Osteoblast (primary cell): ENCODE measurements around the gene CFAP77. TPM values are rescaled to one million over a fixed set of nuclear protein-coding genes. Genes with fewer than 3 reads are reported as not detected.
"Not testable (repeated sequence)": the region's sequence is repeated elsewhere in the genome, so short reads cannot be mapped to it uniquely, and the experiment has no call there.

Experiments
- DNase-seq: peaks from one replicate; pipeline ENCODE4 v3.0.0; 2011; ENCODE audit warnings: low spot score, mixed read lengths; ENCODE audit not compliant: insufficient read length; ENCODE audit errors: missing footprints
- H2AFZ ChIP-seq: 2 replicates; pipeline ENCODE4 v1.6.0; 2011; ENCODE audit warnings: mild to moderate bottlenecking, low read length
- H3K27ac ChIP-seq: 2 replicates; pipeline ENCODE4 v1.5.1; 2011; ENCODE audit warnings: mild to moderate bottlenecking, low read depth, low read length, moderate library complexity
- H3K27me3 ChIP-seq: 2 replicates; pipeline ENCODE4 v1.6.0; 2012; ENCODE audit warnings: mild to moderate bottlenecking, control low read depth, inconsistent platforms, low read length, moderate library complexity; ENCODE audit not compliant: insufficient read depth
- H3K36me3 ChIP-seq: 2 replicates; pipeline ENCODE4 v1.5.1; 2011; ENCODE audit warnings: mild to moderate bottlenecking, low read length, control low read depth, moderate library complexity; ENCODE audit not compliant: insufficient read depth
- H3K4me1 ChIP-seq: 2 replicates; pipeline ENCODE4 v1.5.1; 2011; ENCODE audit warnings: mild to moderate bottlenecking, low read length, control low read depth, moderate library complexity; ENCODE audit not compliant: insufficient read depth
- H3K4me2 ChIP-seq: 2 replicates; pipeline ENCODE4 v1.6.0; 2011; ENCODE audit warnings: mild to moderate bottlenecking, low read length; ENCODE audit not compliant: insufficient read depth
- H3K4me3 ChIP-seq: fragments of 200-600 bp; sonication (generic); 3 replicates; pipeline ENCODE4 v1.5.1; 2012; ENCODE audit warnings: mild to moderate bottlenecking, low read length, inconsistent platforms; ENCODE audit not compliant: insufficient read depth
- H3K79me2 ChIP-seq: 2 replicates; pipeline ENCODE4 v1.6.0; 2012; ENCODE audit warnings: mild to moderate bottlenecking, low read length, control low read depth, inconsistent platforms; ENCODE audit not compliant: insufficient read depth
- H3K9me3 ChIP-seq: 2 replicates; pipeline ENCODE4 v1.5.1; 2011; ENCODE audit warnings: low read depth, low read length, control low read depth
- H4K20me1 ChIP-seq: 2 replicates; pipeline ENCODE4 v1.6.0; 2012; ENCODE audit warnings: mild to moderate bottlenecking, low read length, control low read depth; ENCODE audit not compliant: insufficient read depth
- total RNA-seq: library from RNA; depleted of rRNA; stranded (reverse); fragments of >200 nt; gene quantifications from 2 replicates; pipeline ENCODE4 v1.2.3, GENCODE V29; 2012
- TF ChIP-seq, protein P1 (sequence below): IDR thresholded peaks from 2 replicates; pipeline ENCODE4 v1.5.1; 2011; ENCODE audit warnings: mild to moderate bottlenecking, low read depth, low read length, moderate library complexity; ENCODE audit errors: extremely low read depth

CFAP77 gene
- total RNA-seq, 1 donor, result 0.36 TPM

DNA sequence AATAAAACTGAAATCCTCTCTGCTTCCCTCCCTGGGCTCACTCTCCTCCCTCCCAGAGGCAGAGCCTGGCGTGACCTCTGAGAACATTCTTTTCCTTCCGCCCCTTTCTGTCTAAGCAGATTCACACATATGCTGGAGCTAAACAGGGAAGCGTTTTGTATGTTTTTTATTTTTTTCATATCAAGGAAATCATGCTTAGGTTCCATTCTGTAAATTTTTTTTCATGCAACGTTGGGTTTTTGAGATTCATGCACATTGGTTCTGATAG lies 152.2 kb downstream of the CFAP77 start:
- H3K4me1 ChIP-seq, result no peaks in the 10 kb centered on the region
- H4K20me1 ChIP-seq, result no peaks in the 10 kb centered on the region
- H3K9me3 ChIP-seq, result no peaks in the 10 kb centered on the region
- H2AFZ ChIP-seq, result no peak overlapping the region
- no peaks in the 10 kb centered on the region for H3K36me3 ChIP-seq
- H3K27ac ChIP-seq, result no peak overlapping the region
- peaks cover 43% of the 10 kb centered on the region for H3K27me3 ChIP-seq
- H3K79me2 ChIP-seq, result no peaks in the 10 kb centered on the region
- TF ChIP-seq, protein P1, sequence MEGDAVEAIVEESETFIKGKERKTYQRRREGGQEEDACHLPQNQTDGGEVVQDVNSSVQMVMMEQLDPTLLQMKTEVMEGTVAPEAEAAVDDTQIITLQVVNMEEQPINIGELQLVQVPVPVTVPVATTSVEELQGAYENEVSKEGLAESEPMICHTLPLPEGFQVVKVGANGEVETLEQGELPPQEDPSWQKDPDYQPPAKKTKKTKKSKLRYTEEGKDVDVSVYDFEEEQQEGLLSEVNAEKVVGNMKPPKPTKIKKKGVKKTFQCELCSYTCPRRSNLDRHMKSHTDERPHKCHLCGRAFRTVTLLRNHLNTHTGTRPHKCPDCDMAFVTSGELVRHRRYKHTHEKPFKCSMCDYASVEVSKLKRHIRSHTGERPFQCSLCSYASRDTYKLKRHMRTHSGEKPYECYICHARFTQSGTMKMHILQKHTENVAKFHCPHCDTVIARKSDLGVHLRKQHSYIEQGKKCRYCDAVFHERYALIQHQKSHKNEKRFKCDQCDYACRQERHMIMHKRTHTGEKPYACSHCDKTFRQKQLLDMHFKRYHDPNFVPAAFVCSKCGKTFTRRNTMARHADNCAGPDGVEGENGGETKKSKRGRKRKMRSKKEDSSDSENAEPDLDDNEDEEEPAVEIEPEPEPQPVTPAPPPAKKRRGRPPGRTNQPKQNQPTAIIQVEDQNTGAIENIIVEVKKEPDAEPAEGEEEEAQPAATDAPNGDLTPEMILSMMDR, result no peak
- no peak overlapping the region for H3K4me2 ChIP-seq
- no peak for DNase-seq
- no peak overlapping the region for H3K4me3 ChIP-seq

DNA sequence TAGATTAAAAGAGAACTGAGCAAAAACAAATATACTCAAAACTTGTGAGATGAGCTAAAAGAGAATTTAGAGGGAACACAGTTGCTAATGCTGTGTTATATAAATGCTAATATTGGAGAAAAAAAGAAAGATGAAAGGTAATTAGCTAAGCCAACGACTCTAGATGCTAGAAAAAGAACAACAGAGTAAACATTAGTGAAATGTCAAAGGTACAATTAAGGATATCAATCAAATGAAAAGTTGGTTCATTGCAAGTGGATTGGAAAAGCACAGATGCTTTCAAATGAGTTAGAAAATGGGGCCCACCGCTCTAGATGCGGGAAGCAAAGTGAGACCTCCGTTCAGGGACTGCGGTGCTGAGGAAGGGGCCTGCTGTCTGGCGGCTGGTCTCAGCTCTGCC lies 154.5 kb downstream of the CFAP77 start:
- H3K27me3 ChIP-seq, result peaks cover 37% of the 10 kb centered on the region
- no peaks in the 10 kb centered on the region for H3K9me3 ChIP-seq

DNA sequence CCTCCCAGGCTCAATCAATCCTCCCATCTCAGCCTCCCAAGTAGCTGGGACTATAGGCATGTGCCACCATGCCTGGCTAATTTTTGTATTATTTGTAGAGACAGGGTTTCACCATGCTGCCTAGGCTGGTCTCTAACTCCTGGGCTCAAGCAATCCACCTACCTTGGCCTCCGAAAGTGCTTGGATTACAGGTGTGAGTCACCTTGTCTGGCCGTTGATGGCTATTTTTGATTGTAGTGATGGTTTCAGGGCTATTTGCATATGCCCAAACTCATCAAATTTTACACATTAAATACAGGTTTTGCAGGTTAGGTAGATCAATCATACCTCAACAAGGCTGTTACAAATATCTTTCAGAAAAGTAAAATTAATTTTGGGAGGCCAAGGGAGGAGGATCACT lies 158.8 kb downstream of the CFAP77 start:
- H3K79me2 ChIP-seq, H3K4me3 ChIP-seq, H3K4me2 ChIP-seq, H3K4me1 ChIP-seq, H3K9me3 ChIP-seq, H4K20me1 ChIP-seq, H2AFZ ChIP-seq, H3K27ac ChIP-seq, H3K36me3 ChIP-seq, DNase-seq: not testable (repeated sequence)
- peaks cover 12% of the 10 kb centered on the region for H3K27me3 ChIP-seq

More for the DNA sequence above, 154.5 kb downstream of the CFAP77 start:
- Histone ChIP-seq H3K79me2 (no peaks in the 10 kb centered on the region), H3K4me1 (no peaks in the 10 kb centered on the region), H4K20me1 (no peaks in the 10 kb centered on the region), H3K4me3 (no peak overlapping the region), H3K27ac (no peak overlapping the region), H3K4me2 (no peak overlapping the region), H3K36me3 (no peaks in the 10 kb centered on the region), H2AFZ (no peak overlapping the region)
- DNase-seq, result no peak
- TF ChIP-seq, protein P1, result no peak

DNA sequence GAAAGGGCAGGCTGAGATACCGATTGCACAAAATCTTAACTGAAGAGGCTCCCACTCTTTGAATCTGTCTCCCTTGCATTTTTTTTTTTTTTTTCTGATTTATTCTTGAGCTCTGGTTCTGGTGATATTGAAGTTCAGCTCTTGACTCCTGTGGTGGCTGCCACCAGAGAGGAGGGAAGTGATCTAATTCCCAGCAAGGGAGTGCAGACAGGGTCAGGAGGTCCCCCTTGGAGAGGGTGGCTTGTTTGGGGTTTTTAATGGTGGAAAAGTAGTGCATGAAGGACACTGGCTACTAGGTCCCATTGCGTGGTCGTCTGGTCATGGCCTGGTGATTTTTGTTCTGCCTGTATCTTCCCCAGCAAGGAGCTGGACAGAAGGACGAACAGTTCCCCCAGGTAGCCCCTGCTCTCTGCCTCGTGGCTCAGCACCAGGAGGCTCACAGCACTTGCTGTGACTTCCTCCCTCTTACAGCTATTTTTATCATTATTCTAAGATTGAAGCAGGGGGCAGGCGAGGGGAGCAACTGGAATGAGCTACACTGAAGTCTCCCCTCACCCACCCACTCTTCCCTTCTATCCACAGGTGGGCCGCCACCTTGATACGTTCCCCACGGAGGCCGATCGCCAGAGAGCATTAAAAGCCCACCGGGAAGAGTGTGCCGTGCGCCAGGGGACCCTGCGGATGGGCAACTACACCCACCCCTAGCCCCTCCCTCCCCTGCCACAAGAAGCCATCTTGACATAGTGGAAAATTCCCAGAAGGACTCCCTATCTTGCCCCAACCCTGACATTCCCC lies 162.0 kb downstream of the CFAP77 start:
- Histone ChIP-seq H4K20me1 (peaks cover 8% of the 10 kb centered on the region), H3K4me2 (no peak overlapping the region), H3K4me1 (no peaks in the 10 kb centered on the region), H3K36me3 (no peaks in the 10 kb centered on the region), H3K27ac (no peak overlapping the region), H3K9me3 (no peaks in the 10 kb centered on the region), H3K4me3 (no peak overlapping the region), H2AFZ (no peak overlapping the region), H3K27me3 (peaks cover 25% of the 10 kb centered on the region), H3K79me2 (no peaks in the 10 kb centered on the region)
- TF ChIP-seq, protein P1, result no peak
- no peak for DNase-seq
